PC-9 (cell line): Measurements from ENCODE around the gene SPRY1. TPM values are rescaled to one million over a fixed set of nuclear protein-coding genes. Genes with fewer than 3 reads are reported as not detected.

ENCODE experiments used
- BruUV-seq: library from RNA; stranded (reverse); fragments of 400-500 nt; replicated peaks from 2 replicates; lab custom pipeline; 2021; lab: Mats Ljungman, UMichigan
- CTCF ChIA-PET: fragments of 300-600 bp; sonication (Branson Sonifier 250); formaldehyde crosslinking; loops from one replicate; lab custom pipeline; 2022; ENCODE audit warnings: antibody characterized with exemption; lab: Charles Lee
- POLR2A ChIA-PET: fragments of 300-600 bp; sonication (Branson Sonifier 250); formaldehyde crosslinking; loops from one replicate; lab custom pipeline; 2022; ENCODE audit warnings: antibody characterized with exemption; ENCODE audit not compliant: unreplicated experiment; lab: Charles Lee
- DNase-seq, 2 experiments: peaks; one replicate each; pipeline versions ENCODE4 v3.0.0 to v3.0.0-alpha.2; 2015 to 2022; ENCODE audit warnings: mixed read lengths in 1 of 2
- H2AFZ ChIP-seq: fragments of 200-600 bp; sonication (generic); 2 replicates; pipeline ENCODE4 v1.8.1; 2017; ENCODE audit warnings: antibody characterized with exemption
- H3F3A ChIP-seq: fragments of 200-600 bp; sonication (generic); 2 replicates; pipeline ENCODE4 v1.8.1; 2017; ENCODE audit warnings: antibody characterized with exemption, mild to moderate bottlenecking, low read depth; ENCODE audit not compliant: insufficient read depth
- H3K27ac ChIP-seq: fragments of 200-600 bp; sonication (generic); 2 replicates; pipeline ENCODE4 v1.6.1; 2016; ENCODE audit warnings: mixed run types
- H3K27me3 ChIP-seq: fragments of 200-600 bp; sonication (generic); 2 replicates; pipeline ENCODE4 v1.6.1; 2016; ENCODE audit warnings: low read depth, mixed run types; ENCODE audit not compliant: insufficient read depth
- H3K36me3 ChIP-seq: fragments of 200-600 bp; sonication (generic); 2 replicates; pipeline ENCODE4 v1.6.1; 2016; ENCODE audit warnings: low read depth, mixed run types
- H3K4me1 ChIP-seq: fragments of 200-600 bp; sonication (generic); replicated peaks from 2 replicates; pipeline ENCODE4 v1.6.1; 2016; ENCODE audit warnings: mixed run types; ENCODE audit not compliant: insufficient read depth
- H3K4me2 ChIP-seq: fragments of 200-600 bp; sonication (generic); 2 replicates; pipeline ENCODE4 v1.6.1; 2017; ENCODE audit warnings: mixed run types
- H3K4me3 ChIP-seq: fragments of 200-600 bp; sonication (generic); 2 replicates; pipeline ENCODE4 v1.6.1; 2016; ENCODE audit warnings: mixed run types
- H3K79me2 ChIP-seq: fragments of 200-600 bp; sonication (generic); 2 replicates; pipeline ENCODE4 v1.6.1; 2017; ENCODE audit warnings: low read depth, mixed run types
- H3K9me2 ChIP-seq: fragments of 200-600 bp; sonication (generic); 2 replicates; pipeline ENCODE4 v1.8.1; 2017; ENCODE audit warnings: mild to moderate bottlenecking; ENCODE audit not compliant: insufficient read depth
- H3K9me3 ChIP-seq: fragments of 200-600 bp; sonication (generic); 2 replicates; pipeline ENCODE4 v1.8.1; 2016; ENCODE audit warnings: low read depth; ENCODE audit not compliant: insufficient read depth
- H4K20me1 ChIP-seq: fragments of 200-600 bp; sonication (generic); 2 replicates; pipeline ENCODE4 v1.8.1; 2017; ENCODE audit not compliant: insufficient read depth
- CTCF ChIP-seq: fragments of 200-600 bp; sonication (generic); conservative IDR thresholded peaks from 2 replicates; pipeline ENCODE4 v1.6.1; 2017; ENCODE audit warnings: mixed run types, antibody characterized with exemption, mild to moderate bottlenecking, moderate library complexity
- EZH2 ChIP-seq: fragments of 200-600 bp; sonication (generic); IDR thresholded peaks from 2 replicates; pipeline ENCODE4 v1.8.0; 2017; ENCODE audit warnings: antibody characterized with exemption, low read depth
- intact Hi-C: fragments of 100-400 bp; cut with micrococcal nuclease; formaldehyde crosslinking; loops from one replicate; pipeline ENCODE4 v1.10.0; 2022; ENCODE audit not compliant: unreplicated experiment
- total RNA-seq: library from RNA; stranded (reverse); gene quantifications from 2 replicates; pipeline ENCODE4 v1.2.3, GENCODE V29; 2021

Gene SPRY1
- total RNA-seq, 1 experiment from 2014 or later = 13.1 TPM

- H3K4me1 ChIP-seq = no peaks in the 10 kb centered on the region
- H3K9me3 ChIP-seq = peaks cover 9% of the 10 kb centered on the region; the same call in 1 of the 2 replicates
- H2AFZ ChIP-seq = no peak overlapping the region
- H3K79me2 ChIP-seq = no peaks in the 10 kb centered on the region
- TF ChIP-seq CTCF (no peak), EZH2 (no peak)
- no peaks in the 10 kb centered on the region for H3K9me2 ChIP-seq
- ChIA-PET POLR2A (no interaction called here), CTCF (no interaction called here)
- H3F3A ChIP-seq = no peaks in the 10 kb centered on the region
- H3K36me3 ChIP-seq = no peaks in the 10 kb centered on the region
- no peak overlapping the region for H3K27ac ChIP-seq
- BruUV-seq = no TSS peak
- no peak overlapping the region for H3K4me2 ChIP-seq
- H4K20me1 ChIP-seq = no peaks in the 10 kb centered on the region
- no peak overlapping the region for H3K4me3 ChIP-seq
- no peak for DNase-seq
- intact Hi-C loops = no loop called here
- H3K27me3 ChIP-seq = no peaks in the 10 kb centered on the region
Measured at GRCh38 chr4:123435246-123436113, 38.9 kb downstream of the SPRY1 start.

GRCh38 chr4:123438031-123438430 is 41.4 kb downstream of the SPRY1 start:
- no peaks in the 10 kb centered on the region for H3K9me2 ChIP-seq
- TF ChIP-seq CTCF (no peak), EZH2 (no peak)
- H3K4me2 ChIP-seq = no peak overlapping the region
- H3K36me3 ChIP-seq = no peaks in the 10 kb centered on the region
- H2AFZ ChIP-seq = no peak overlapping the region; the same call in 1 of the 2 replicates
- peaks cover 9% of the 10 kb centered on the region; the same call in 1 of the 2 replicates for H3K9me3 ChIP-seq
- H3K4me3 ChIP-seq = no peak overlapping the region
- BruUV-seq = no TSS peak
- no peaks in the 10 kb centered on the region for H3K79me2 ChIP-seq
- H4K20me1 ChIP-seq = no peaks in the 10 kb centered on the region
- H3K4me1 ChIP-seq = no peaks in the 10 kb centered on the region
- intact Hi-C loops = no loop called here
- no peaks in the 10 kb centered on the region for H3K27me3 ChIP-seq
- H3F3A ChIP-seq = no peaks in the 10 kb centered on the region
- ChIA-PET POLR2A (no interaction called here), CTCF (no interaction called here)
- H3K27ac ChIP-seq = no peak overlapping the region
- DNase-seq = no peak

- DNase-seq = no peak
- no peak overlapping the region for H2AFZ ChIP-seq
- H3K27me3 ChIP-seq = no peaks in the 10 kb centered on the region
- H3K36me3 ChIP-seq = no peaks in the 10 kb centered on the region
- no peaks in the 10 kb centered on the region for H3F3A ChIP-seq
- H3K4me2 ChIP-seq = no peak overlapping the region
- H3K9me2 ChIP-seq = no peaks in the 10 kb centered on the region
- 0 out of 2 replicates have a peak, but pooled peaks cover 4% of the 10 kb centered on the region for H3K9me3 ChIP-seq
- no peaks in the 10 kb centered on the region for H3K79me2 ChIP-seq
- BruUV-seq = no TSS peak
- ChIA-PET POLR2A (interaction anchor here (0.7 kb wide), 1 partner anchor 10 kb away, joined by 4 read pairs; no protein-coding TSS in a partner anchor), CTCF (no interaction called here)
- TF ChIP-seq CTCF (no peak), EZH2 (no peak)
- intact Hi-C loops = no loop called here
- no peaks in the 10 kb centered on the region for H3K4me1 ChIP-seq
- no peak overlapping the region for H3K27ac ChIP-seq
- no peak overlapping the region for H3K4me3 ChIP-seq
- no peaks in the 10 kb centered on the region for H4K20me1 ChIP-seq
Measured at GRCh38 chr4:123443401-123444289, 47.0 kb downstream of the SPRY1 start.
